Adipocyte (in vitro differentiated cells): ENCODE data around the gene TMEM43.

Experiments
- DNase-seq: peaks from one replicate; pipeline ENCODE4 v3.0.0-alpha.2; 2015; ENCODE audit warnings: low read depth
- H3K27me3 ChIP-seq: replicated peaks from 2 replicates; pipeline ENCODE4 v1.7.0; 2013; ENCODE audit warnings: mild to moderate bottlenecking, low read length, moderate library complexity; ENCODE audit not compliant: control insufficient read depth, insufficient read depth
- H3K36me3 ChIP-seq: 2 replicates; pipeline ENCODE4 v1.7.0; 2013; ENCODE audit warnings: low read length, mild to moderate bottlenecking, moderate library complexity; ENCODE audit not compliant: control insufficient read depth, insufficient read depth, severe bottlenecking
- H3K4me1 ChIP-seq: 2 replicates; pipeline ENCODE4 v1.7.0; 2013; ENCODE audit warnings: mild to moderate bottlenecking, low read length, moderate library complexity; ENCODE audit not compliant: control insufficient read depth, insufficient read depth
- H3K4me3 ChIP-seq: 2 replicates; pipeline ENCODE4 v1.7.0; 2013; ENCODE audit warnings: mild to moderate bottlenecking, low read length, moderate library complexity
- H3K9ac ChIP-seq: 2 replicates; pipeline ENCODE4 v1.7.0; 2013; ENCODE audit warnings: mild to moderate bottlenecking, low read length, moderate library complexity
- H3K9me3 ChIP-seq: 2 replicates; pipeline ENCODE4 v1.7.0; 2013; ENCODE audit warnings: mild to moderate bottlenecking, low read length, moderate library complexity; ENCODE audit not compliant: control insufficient read depth

The TMEM43 gene

GRCh38 chr3:14131134-14131533 is 6.3 kb downstream of the TMEM43 start:
- Histone ChIP-seq H3K27me3 (no peaks in the 10 kb centered on the region), H3K9ac (no peak overlapping the region), H3K9me3 (no peaks in the 10 kb centered on the region), H3K4me1 (peaks cover 34% of the 10 kb centered on the region), H3K36me3 (peaks cover 84% of the 10 kb centered on the region), H3K4me3 (no peak overlapping the region)
- no peak for DNase-seq

GRCh38 chr3:14132120-14132519 is 7.3 kb downstream of the TMEM43 start:
- H3K9ac ChIP-seq, result no peak overlapping the region
- H3K27me3 ChIP-seq, result no peaks in the 10 kb centered on the region
- peaks cover 87% of the 10 kb centered on the region for H3K36me3 ChIP-seq
- no peaks in the 10 kb centered on the region for H3K9me3 ChIP-seq
- peaks cover 34% of the 10 kb centered on the region for H3K4me1 ChIP-seq
- no peak overlapping the region for H3K4me3 ChIP-seq
- no peak for DNase-seq

GRCh38 chr3:14132689-14133088 is 7.8 kb downstream of the TMEM43 start:
- peaks cover 88% of the 10 kb centered on the region for H3K36me3 ChIP-seq
- no peak for DNase-seq

DNA sequence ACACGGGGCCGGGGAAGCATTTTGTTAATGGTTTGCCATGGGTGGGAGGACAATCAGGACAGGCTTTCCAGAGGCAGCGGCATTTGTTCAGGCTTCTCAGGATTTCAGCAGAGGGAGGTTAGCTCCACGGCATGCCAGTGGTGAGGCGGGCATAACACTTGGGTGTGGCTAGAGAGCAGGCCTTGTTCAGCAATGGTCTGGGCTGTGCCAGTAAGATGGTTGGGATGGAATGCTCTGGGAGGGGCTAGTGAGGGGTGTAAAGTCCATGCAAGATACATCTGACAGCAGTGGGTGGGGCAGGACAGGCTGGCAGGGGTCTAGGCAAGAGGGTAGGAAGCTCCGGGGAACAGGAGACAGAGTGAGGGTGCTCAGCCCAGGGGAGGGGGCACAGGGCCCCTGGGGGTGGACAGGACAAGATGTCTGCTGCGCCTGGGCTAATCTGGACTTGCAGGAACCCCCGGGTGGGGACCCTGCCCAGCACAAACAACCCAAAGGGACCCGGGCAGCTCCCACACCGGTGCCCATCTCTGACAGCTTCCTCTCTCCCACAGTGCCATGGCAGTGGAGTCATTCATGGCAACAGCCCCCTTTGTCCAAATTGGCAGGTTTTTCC is 8.4 kb downstream of the TMEM43 start:
- peaks cover 33% of the 10 kb centered on the region for H3K4me1 ChIP-seq
- H3K9ac ChIP-seq, result peak overlapping the region; percentile 11
- H3K4me3 ChIP-seq, result no peak overlapping the region
- no peaks in the 10 kb centered on the region for H3K27me3 ChIP-seq
- H3K9me3 ChIP-seq, result no peaks in the 10 kb centered on the region
- no peak for DNase-seq
- H3K36me3 ChIP-seq, result peaks cover 88% of the 10 kb centered on the region

More at GRCh38 chr3:14132689-14133088, 7.8 kb downstream of the TMEM43 start:
- no peaks in the 10 kb centered on the region for H3K27me3 ChIP-seq
- peaks cover 34% of the 10 kb centered on the region for H3K4me1 ChIP-seq
- H3K9me3 ChIP-seq, result no peaks in the 10 kb centered on the region
- H3K9ac ChIP-seq, result peak overlapping the region; percentile 11
- no peak overlapping the region for H3K4me3 ChIP-seq

DNA sequence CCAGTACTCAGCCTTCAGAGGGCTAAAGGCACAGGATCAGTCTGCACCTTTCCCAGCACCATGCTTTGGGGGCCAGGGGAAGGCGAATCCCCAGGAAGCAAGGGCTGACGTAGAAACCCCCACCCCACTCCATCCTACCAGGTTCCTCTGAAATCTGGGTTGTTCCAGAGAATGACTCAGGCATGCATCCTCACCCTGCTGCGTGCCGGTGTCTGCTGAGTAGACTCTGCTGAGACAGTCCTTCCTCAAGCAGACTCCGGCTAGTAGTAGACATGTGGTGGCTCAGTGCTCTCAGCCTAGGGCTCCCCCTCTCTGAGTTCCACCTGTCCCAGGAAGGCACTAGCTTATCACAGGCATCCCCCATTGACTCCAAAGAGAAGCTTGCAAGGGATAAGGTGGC is 9.0 kb downstream of the TMEM43 start:
- peaks cover 35% of the 10 kb centered on the region for H3K4me1 ChIP-seq
- no peak for DNase-seq
- H3K36me3 ChIP-seq, result peaks cover 88% of the 10 kb centered on the region
- H3K4me3 ChIP-seq, result no peak overlapping the region
- H3K27me3 ChIP-seq, result no peaks in the 10 kb centered on the region
- no peak overlapping the region for H3K9ac ChIP-seq
- H3K9me3 ChIP-seq, result no peaks in the 10 kb centered on the region

DNA sequence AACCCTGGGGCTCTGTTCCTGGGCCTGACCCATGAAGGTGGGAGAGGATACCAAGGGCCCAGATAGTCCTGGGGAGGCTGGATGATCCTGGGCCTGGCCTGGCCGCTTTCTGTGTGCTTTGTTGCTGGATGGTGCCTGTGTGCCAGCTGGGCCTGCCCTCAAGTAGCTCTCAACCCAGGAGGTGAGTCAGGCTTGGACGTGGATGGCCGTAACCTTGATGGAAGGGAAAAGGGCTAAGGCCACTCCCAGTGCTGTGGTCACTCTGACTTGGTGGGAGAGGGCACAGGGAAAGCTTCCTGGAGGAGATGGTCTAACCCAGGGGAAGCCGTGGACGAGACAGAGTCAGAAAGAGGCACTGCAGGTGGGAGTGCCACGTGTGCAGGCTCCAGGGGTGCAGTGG is 9.4 kb downstream of the TMEM43 start:
- no peak for DNase-seq
- Histone ChIP-seq H3K36me3 (peaks cover 89% of the 10 kb centered on the region), H3K4me3 (no peak overlapping the region), H3K9me3 (no peaks in the 10 kb centered on the region), H3K9ac (no peak overlapping the region), H3K4me1 (peaks cover 39% of the 10 kb centered on the region), H3K27me3 (no peaks in the 10 kb centered on the region)

DNA sequence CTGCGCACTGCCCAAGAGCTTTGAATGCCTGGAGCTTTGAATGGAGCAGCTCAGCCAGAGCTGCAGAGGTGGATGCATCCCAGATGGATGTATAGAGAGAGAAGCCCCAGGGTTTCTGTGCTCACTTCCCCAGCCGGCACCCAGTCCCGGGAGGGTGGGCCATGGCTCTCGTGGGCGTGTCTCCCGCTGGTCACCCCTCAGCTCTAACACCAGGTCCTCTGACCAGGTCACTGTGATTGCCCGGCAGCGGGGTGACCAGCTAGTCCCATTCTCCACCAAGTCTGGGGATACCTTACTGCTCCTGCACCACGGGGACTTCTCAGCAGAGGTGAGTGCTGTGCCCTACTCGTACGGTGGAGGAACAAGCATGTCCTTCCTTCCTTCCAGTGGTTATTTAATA is 10.7 kb downstream of the TMEM43 start:
- DNase-seq, result no peak
- H3K9me3 ChIP-seq, result no peaks in the 10 kb centered on the region
- H3K4me3 ChIP-seq, result no peak overlapping the region
- H3K36me3 ChIP-seq, result peaks cover 83% of the 10 kb centered on the region
- H3K4me1 ChIP-seq, result peaks cover 41% of the 10 kb centered on the region
- H3K27me3 ChIP-seq, result no peaks in the 10 kb centered on the region
- H3K9ac ChIP-seq, result no peak overlapping the region

GRCh38 chr3:14137004-14137403 is 12.2 kb downstream of the TMEM43 start:
- no peak for DNase-seq
- Histone ChIP-seq H3K27me3 (no peaks in the 10 kb centered on the region), H3K4me1 (peaks cover 46% of the 10 kb centered on the region), H3K9ac (peak overlapping the region; percentile 62), H3K4me3 (no peak overlapping the region), H3K36me3 (peaks cover 83% of the 10 kb centered on the region), H3K9me3 (no peaks in the 10 kb centered on the region)

DNA sequence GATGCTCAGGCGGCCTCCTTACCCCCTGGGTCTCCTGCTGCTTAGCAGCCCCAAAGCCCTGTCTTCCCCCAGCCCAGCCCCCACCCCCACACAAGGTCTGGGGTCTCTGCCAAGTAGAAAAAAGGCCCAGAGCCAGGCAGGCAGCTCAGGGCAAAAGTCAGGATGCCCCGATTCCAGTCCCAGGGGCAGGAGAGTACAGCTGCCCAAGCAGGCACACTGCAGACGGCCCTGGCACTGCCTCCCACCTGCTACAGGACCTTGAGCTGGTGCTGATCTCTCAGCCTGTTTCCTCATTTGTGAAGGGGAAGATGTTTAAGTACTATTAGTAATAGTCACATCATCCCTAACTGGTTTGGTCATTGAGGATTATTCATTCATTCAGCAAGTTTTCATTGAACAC is 12.6 kb downstream of the TMEM43 start:
- Histone ChIP-seq H3K27me3 (no peaks in the 10 kb centered on the region), H3K4me1 (peaks cover 50% of the 10 kb centered on the region), H3K9me3 (no peaks in the 10 kb centered on the region), H3K9ac (no peak overlapping the region), H3K36me3 (peaks cover 83% of the 10 kb centered on the region), H3K4me3 (no peak overlapping the region)
- no peak for DNase-seq

GRCh38 chr3:14138109-14138877 is 13.4 kb downstream of the TMEM43 start:
- no peak for DNase-seq
- Histone ChIP-seq H3K36me3 (peaks cover 78% of the 10 kb centered on the region), H3K9me3 (no peaks in the 10 kb centered on the region), H3K27me3 (no peaks in the 10 kb centered on the region), H3K4me1 (peaks cover 58% of the 10 kb centered on the region), H3K9ac (no peak overlapping the region), H3K4me3 (no peak overlapping the region)

DNA sequence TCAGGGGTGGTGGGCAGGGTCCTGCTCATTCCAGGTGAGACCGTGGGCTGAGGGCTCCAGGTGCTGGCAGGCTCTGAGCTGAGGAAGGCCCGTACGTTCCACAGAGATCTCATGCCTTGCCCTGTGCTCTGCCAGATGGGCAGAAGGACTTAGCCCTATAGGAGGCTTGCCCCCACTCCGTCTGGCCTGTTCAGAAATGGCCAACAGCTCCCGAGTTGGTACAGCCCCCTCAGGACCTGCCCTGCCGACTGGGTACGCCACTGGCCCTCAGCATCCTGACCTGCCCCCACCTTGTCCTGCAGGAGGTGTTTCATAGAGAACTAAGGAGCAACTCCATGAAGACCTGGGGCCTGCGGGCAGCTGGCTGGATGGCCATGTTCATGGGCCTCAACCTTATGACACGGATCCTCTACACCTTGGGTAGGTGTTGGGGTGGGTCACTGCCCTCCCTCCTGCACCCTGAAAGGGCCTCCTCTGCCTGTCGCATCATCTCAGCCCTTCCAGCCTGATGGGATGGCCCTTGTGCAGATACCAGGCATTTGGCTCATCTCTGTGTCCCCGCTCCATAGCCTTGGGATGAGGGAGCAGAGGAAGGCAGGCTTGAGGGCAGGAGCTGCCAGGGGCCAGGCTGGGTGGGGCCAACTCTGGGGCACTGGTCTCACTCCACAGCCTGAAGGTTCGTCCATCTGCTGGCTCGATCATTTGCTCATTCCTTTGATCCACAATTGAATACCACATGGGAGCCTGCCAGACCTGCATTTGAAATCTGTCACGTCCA is 14.2 kb downstream of the TMEM43 start:
- peaks cover 70% of the 10 kb centered on the region for H3K36me3 ChIP-seq
- H3K4me1 ChIP-seq, result peaks cover 66% of the 10 kb centered on the region
- peak overlapping the region; percentile 48 for H3K9ac ChIP-seq
- H3K9me3 ChIP-seq, result no peaks in the 10 kb centered on the region
- no peaks in the 10 kb centered on the region for H3K27me3 ChIP-seq
- H3K4me3 ChIP-seq, result no peak overlapping the region
- no peak for DNase-seq
